Measurements from ENCODE around the gene CYTH3. TPM values are rescaled to one million over a fixed set of nuclear protein-coding genes. Genes with fewer than 3 reads are reported as not detected.
A peak's percentile ranks its signal among the peaks of the same experiment; 100 is the strongest.

CYTH3 gene
- total RNA-seq, 1 donor from 2014 or later: 27.5 TPM

GRCh38 chr7:6167587-6168476, 104.6 kb downstream of the CYTH3 start:
- Histone ChIP-seq H3K4me3 (no peak overlapping the region), H3K27ac (no peak overlapping the region), H3K9me3 (no peaks in the 10 kb centered on the region), H3K4me1 (no peaks in the 10 kb centered on the region), H3K36me3 (peaks cover 31% of the 10 kb centered on the region), H3K27me3 (no peaks in the 10 kb centered on the region)
- DNase-seq (peak; percentile 59), ATAC-seq (no peak)
- TF ChIP-seq CTCF (IDR thresholded peaks at IDR 0.05): no peak
- intact Hi-C loops (cut with DNase I): no loop called here

- peaks cover 30% of the 10 kb centered on the region for H3K36me3 ChIP-seq
- TF ChIP-seq CTCF (IDR thresholded peaks at IDR 0.05): no peak
- no peak overlapping the region for H3K4me3 ChIP-seq
- intact Hi-C loops (cut with DNase I): no loop called here
- no peaks in the 10 kb centered on the region for H3K9me3 ChIP-seq
- DNase-seq: peak; percentile 40
- ATAC-seq: no peak
- H3K27me3 ChIP-seq: no peaks in the 10 kb centered on the region
- no peak overlapping the region for H3K27ac ChIP-seq
- H3K4me1 ChIP-seq: no peaks in the 10 kb centered on the region
Observed at GRCh38 chr7:6167004-6167551, 105.3 kb downstream of the CYTH3 start.

GRCh38 chr7:6166443-6166891, 106.0 kb downstream of the CYTH3 start:
- Histone ChIP-seq H3K4me1 (no peaks in the 10 kb centered on the region), H3K4me3 (no peak overlapping the region), H3K9me3 (no peaks in the 10 kb centered on the region), H3K27ac (no peak overlapping the region), H3K27me3 (no peaks in the 10 kb centered on the region), H3K36me3 (peaks cover 35% of the 10 kb centered on the region)
- TF ChIP-seq CTCF (IDR thresholded peaks at IDR 0.05): no peak
- intact Hi-C loops (cut with DNase I): no loop called here
- ATAC-seq: no peak
- DNase-seq: no peak

GRCh38 chr7:6165521-6166320, 106.7 kb downstream of the CYTH3 start:
- ATAC-seq: no peak
- H3K9me3 ChIP-seq: no peaks in the 10 kb centered on the region
- H3K4me1 ChIP-seq: no peaks in the 10 kb centered on the region
- DNase-seq: peak; percentile 48
- intact Hi-C loops (cut with DNase I): no loop called here
- TF ChIP-seq CTCF (IDR thresholded peaks at IDR 0.05): no peak
- H3K27ac ChIP-seq: no peak overlapping the region
- H3K4me3 ChIP-seq: no peak overlapping the region
- peaks cover 39% of the 10 kb centered on the region for H3K36me3 ChIP-seq
- H3K27me3 ChIP-seq: no peaks in the 10 kb centered on the region

- DNase-seq (peak; percentile 63), ATAC-seq (no peak)
- intact Hi-C loops (cut with DNase I): no loop called here
- Histone ChIP-seq H3K9me3 (no peaks in the 10 kb centered on the region), H3K27me3 (no peaks in the 10 kb centered on the region), H3K36me3 (peaks cover 39% of the 10 kb centered on the region), H3K4me3 (no peak overlapping the region), H3K4me1 (no peaks in the 10 kb centered on the region), H3K27ac (no peak overlapping the region)
- TF ChIP-seq CTCF (IDR thresholded peaks at IDR 0.05): no peak
Observed at GRCh38 chr7:6165075-6165474, 107.3 kb downstream of the CYTH3 start.

Data from upper lobe of right lung (tissue), 1 donor.